Breast epithelium (tissue), 3 donors: ENCODE measurements around the gene BRINP2.

Experiments used
- CTCF ChIP-seq, 3 donors: fragments of 450-650 bp; IDR thresholded peaks; one replicate each; pipeline ENCODE4 v1.5.1; 2016 to 2017; ENCODE audit warnings: antibody characterized with exemption in 3 of 3, mild to moderate bottlenecking in 3 of 3, moderate library complexity in 3 of 3
- POLR2A ChIP-seq: fragments of 450-650 bp; IDR thresholded peaks from one replicate; pipeline ENCODE4 v1.6.1; 2016; ENCODE audit warnings: antibody characterized with exemption, mild to moderate bottlenecking, moderate library complexity

- TF ChIP-seq POLR2A (no peak), CTCF (IDR thresholded peaks at IDR 0.05) (no peak)
Observed at GRCh38 chr1:177137814-177138213, 32.9 kb upstream of the BRINP2 start.
